LHCN-M2 (cell line): ENCODE results near the gene CPT2. TPM values are rescaled to one million over a fixed set of nuclear protein-coding genes. Genes with fewer than 3 reads are reported as not detected.

ENCODE experiments used
- DNase-seq: peaks from one replicate; pipeline ENCODE4 v3.0.0-alpha.2; 2012; ENCODE audit warnings: low read depth
- total RNA-seq: library from RNA; depleted of rRNA; stranded (reverse); fragments of >200 nt; gene quantifications from 2 replicates; pipeline ENCODE4 v1.2.3, GENCODE V29; 2014

The CPT2 gene
- total RNA-seq, 1 experiment from 2014 or later: 17.5 TPM

DNA sequence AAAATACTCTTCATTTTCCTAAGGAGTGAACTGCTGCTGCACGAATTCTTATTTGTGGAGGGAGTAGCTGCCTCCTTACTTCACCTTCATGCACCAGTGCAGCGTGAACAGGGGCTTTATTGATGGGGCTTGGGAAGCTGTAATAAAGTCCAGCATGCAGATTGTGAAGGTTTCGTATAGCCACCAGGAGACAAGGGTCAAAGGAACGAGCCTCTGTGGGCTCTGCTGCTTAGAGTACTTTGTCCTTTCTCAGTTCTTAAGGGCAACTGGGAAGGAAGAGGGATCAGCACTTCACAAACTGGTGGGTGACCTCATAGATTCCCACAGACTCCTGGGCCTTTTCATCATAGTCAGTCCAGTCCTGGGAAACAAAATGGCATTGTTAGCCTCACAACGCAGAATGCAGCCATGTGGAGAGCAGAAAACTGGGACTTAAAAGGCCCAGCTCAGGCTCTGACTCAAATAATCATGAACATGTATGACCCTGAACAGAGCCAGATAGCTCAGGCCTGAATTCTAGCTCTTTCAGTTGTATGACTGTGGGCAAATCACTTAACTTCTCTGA lies 17.8 kb downstream of the CPT2 start:
- no peak for DNase-seq

DNA sequence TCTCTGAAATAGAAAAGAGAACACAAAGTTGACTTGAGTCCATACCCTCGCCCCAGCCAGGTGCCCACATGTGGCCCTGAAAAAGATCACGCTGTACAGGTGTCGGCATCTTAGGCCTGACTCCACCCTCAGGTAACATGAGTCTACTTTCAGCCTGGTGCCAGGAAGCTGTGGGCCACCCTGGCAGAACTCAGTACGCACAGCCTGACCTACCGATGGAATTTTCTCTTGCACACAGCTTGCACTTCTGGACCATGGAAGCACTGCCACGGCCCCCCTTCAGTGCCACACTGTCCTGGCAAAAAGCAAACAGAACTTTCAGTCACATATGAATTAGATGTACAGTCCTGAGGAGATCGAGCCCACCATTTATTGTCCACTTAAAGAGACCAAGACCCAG lies 21.6 kb downstream of the CPT2 start:
- no peak for DNase-seq

DNA sequence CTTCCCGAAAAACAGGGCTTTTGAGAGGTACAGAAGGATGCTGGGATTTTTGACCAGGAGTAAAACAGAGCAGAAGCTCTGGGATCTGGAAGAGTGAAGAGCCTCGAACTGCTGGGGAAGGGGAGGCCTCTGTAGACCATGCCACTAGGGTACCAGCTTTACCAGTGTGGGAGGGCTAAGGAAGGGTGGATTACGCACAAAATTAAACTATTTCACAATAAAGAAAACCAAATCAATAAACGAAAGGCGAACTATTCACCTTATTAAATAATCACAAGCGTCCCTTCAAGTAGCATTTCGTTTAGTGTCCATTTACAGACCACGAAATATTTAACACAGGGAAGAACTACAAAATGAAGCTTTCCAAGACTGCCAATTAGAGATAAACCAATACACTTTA lies 23.1 kb downstream of the CPT2 start:
- DNase-seq: no peak

DNA sequence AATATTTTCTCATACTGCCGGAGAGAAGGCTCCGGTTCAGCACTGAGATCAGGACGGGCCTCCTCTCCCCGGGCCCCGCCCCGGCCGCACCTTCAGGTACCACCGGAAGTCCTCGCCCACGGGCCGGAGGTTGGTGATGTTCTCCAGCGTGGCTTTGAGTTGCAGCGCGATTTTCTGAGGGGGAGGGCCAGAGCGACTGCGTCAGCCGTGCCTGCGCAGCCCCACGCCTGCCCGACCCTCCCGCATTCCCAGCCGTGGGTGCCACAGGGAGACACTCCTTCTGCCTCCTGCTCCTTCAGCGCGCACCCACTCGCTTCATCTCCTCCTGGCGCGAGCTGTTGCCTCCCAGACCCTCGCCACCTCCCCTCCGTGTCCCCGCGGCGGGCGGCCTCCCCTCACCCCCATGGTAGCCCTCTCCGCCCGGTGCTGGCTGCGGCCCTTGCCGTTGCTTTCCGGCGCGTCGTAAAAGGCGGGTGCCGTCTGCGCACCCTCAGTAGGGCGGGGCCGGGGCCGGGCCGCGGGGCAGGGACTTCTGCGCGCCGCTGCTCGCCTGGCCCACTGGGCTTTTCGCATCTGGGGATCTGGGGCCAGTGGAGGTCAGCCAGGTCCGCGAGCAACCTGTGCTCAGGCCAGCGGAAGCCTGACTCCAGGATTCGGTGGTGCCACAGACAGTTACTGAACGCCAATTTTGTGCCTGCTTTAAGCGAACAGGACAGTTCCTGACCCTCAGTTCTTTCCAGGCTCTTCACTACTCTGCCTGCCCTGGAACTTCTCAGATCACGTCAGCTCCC lies 23.7 kb downstream of the CPT2 start, which contains the start of gene CZIB:
TSS of gene CZIB (minus strand) at position 464 of the 791 bp plus-strand sequence. CDS start at position 405, 59 bp downstream.
- DNase-seq: peak; percentile 83

DNA sequence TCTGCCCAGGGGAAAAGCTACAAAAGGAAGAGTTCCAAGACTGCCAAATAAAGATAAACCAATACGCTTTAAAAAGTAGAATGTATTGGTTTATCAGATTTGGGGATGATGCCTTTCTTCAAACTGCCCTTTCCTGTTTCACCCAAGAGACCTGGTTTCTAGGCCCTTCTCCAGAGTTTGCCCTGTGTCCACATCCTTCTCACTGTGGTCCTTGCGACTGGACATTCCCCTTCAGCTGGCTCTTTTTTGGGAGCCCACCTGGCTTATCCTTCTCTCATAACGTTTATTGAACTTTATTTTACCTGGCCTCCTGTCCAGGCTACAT lies 24.3 kb downstream of the CPT2 start:
- no peak for DNase-seq

DNA sequence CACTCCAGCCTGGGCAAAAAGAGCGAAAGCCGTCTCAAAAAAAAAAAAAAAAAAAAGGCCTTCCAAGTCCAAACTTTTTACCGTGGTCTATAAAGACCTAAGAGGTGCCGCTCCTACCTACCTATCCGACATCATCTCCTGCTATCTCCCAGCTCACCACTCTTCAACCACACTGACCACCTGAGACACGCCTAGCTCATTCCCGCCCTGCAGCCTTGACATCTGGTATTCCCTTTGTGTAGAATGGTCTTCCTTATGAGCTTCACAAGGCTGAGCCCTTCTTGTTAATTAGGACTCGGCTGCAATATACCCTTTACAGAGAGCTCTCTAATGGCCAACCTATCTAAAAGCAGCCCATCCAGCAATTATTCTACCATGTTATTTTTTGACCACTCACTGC lies 41.0 kb downstream of the CPT2 start:
- no peak for DNase-seq

DNA sequence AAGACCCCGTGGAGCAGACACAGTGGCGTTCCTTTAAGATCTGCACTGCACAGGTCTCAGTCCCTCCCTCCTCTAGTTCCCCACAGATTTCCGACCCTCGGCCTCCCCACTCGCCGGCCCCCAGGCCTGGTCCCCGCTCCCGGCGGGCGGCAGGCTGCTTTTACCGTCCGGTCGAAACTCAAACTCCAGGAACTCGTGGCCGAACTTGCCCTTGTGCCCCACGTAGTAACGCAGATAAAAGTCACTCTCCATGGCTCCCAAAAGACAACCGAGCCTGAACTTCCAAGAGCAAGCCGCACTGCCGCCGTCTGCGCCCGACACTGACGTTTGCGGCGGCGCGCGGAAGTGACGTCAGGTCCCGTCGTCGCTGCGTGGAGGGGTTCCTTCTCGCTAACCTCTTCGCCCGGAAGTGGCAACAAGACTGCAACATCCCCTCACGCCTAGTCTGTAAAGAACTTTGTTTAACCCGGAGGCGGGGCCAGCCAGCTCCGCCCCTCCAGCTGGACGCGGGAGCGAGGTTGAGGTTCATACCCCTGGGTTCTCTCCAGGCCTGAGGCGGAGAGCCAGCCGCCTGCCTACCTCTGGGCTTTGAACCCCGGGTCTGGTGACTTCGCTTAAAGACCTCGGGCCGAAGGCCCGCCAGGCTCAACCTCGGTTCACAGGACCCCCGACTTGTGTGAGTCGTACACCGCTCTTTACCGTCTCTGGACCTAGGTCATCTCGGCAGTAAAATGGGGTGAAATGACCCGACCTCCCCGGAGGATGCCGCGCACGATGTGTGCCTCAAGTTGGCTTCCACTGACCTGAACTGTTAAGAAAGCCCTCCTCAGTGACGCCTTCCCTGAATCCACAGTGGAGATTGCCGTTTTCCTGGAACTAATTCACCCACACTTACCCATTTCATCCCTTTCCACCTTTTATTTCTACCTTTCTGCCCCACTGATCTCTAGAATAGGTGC lies 41.9 kb downstream of the CPT2 start, which contains the start of gene MAGOH:
TSS of gene MAGOH (minus strand) at position 322 of the 959 bp plus-strand sequence. CDS start at position 252, 70 bp downstream.
- peak; percentile 92 for DNase-seq

DNA sequence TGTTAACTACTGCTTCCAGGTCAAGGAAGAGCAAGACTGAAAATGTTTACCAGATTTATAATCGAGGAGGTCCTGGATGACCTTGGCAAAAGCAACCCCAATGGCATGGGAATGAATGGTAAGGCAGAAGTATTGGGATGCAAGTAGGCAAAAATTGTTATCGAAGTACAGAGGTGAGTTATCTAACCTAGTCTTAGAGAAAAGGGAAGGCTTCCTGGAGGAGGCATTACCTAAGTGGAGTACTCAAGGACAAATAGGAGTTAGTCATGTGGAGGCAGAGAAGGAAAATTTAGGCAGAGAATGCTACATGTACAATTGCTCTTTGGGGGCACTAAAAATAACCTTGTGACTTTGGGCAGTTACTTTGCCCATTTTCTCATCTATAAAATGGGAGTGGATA lies 45.2 kb downstream of the CPT2 start:
- no peak for DNase-seq

DNA sequence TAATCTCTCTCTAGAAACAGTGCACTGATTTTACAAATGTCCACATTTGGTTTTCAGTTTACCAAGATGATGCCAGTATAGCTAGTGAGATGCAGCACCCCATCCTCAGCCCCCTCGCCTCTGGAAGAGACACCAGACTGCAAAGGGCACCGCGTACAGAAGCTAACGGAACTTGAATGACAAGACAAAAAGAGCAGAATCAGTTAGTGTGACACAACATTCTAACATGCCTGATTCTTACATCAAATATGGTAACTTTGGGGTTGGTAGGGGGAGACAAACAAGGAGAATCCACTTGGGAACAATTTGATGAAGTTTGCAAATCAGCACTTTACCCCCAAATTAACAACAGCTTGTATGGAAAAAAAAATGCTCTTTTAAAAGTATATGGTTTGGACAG lies 45.8 kb downstream of the CPT2 start:
- no peak for DNase-seq

DNA sequence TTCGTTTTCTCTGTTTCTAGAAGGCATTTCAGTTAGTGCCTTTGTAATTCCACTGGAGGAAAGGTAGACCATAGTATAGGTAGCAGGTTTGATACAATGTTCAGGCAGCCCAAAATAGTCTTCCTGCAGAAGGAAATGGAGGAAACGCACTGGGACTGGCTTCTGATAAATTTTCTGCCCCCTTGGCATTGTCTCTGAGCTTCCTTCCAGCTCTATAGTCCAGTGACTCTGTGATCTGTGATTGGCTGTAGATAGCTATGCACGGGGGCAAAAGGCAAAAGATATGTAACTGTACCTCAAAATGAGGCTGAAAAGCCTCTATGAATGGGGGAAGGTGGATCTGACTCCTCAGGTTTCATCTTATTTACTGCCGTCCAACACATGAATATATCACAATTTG lies 47.5 kb downstream of the CPT2 start:
- DNase-seq: no peak

DNA sequence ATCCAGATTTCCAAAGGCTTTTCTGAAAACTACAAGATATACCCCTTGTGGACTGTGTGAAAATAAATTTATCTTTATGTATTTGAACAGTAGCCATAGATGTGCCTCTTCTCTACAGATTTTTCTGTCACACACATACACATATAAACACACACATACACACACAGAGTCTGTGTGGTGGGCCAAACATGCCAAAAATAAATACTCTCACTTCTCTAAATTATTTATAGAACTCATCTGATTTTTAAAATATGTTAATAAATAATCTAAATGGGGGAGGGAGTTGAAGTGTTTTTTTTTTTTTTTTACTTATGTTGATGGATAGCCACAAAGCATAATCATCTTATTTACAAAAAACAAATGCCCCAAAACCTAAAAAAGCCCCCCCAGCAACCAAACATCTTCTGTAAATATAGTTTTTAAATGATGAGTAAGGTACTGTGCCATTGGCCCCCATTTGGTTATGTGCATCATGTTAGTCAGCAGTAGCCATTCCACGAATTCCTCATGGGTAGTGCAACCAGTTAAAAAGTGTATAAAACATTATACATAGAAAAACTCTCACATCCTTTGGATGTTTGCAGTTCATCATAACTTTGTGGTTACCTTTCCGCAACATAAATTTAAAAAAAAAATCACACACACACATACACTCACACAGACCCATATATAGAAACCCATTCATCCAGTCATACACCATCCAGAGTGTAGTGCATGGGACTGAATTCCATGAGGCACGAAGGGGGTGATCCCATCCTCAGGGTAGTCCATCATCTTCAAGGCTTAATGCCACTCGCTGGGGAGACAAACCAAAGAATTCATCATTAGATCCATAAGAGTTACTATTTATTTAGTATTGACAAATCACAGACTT lies 49.9 kb downstream of the CPT2 start:
- DNase-seq: no peak

DNA sequence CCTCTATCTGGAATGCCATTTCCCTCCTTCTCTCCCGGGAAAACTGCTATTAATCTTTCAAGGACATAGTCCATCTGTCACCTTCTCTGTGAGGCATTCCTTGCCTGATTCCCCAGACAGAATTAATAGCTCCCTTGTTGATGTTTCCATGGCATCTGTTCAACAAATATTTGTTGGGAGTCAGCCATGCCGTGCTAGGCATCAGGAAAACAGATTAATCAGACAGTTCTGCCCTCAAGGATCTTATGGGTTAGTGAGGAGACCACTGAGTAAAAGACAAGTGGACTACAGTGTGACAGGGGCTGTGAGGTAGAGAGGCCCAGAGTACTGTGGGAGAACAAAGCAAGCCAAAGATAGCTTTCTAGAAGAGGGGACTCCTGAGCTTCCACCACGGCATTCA lies 53.1 kb downstream of the CPT2 start:
- DNase-seq: no peak

DNA sequence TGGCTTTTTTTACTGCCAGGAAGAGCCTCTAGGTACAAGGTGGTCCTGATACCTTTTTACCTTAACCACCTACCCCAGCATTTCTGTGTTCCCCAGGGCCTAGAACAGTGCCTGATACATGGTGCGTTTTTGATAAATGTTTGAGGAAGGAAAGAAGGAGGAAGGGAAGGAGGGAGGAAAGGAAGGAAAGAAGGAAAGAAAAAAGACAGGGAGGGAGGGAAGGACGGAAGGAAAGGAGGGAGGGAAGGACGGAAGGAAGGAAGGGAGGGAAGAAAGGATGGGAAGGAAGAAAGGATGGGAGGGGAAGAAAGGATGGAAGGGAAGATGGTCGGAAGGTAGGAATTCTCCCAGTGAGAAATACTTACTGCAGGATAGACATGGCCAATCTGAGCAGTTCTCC lies 53.7 kb downstream of the CPT2 start:
- no peak for DNase-seq

DNA sequence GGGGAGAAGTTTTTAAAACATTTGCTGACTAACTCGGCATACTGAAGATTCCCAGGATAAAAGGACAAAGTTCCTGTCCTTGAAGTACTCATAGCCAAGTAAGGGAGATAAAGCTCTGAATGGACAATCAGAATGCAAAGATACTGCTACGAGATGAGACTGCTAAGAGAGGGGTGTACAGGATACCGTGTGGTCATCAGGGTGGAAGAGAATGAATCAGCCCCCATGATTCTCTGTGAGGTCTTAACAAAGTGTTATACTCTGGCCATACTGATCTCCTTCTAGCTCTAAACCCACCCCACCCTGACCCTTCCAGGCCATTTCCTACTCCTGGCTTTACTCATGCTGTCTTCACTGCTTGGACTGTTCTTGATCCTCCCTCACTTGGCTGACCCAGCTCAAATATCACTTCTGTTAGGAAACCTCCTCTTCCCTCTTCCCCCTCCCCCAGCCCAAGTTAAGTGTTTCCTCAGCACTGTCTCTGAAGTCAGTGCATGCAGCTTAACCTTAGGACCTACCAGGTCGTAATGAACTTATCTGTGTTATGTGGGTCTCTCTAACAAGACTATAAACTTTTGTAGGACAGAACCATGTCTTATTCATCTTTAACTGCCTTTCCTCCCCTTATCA lies 57.5 kb downstream of the CPT2 start:
- no peak for DNase-seq

DNA sequence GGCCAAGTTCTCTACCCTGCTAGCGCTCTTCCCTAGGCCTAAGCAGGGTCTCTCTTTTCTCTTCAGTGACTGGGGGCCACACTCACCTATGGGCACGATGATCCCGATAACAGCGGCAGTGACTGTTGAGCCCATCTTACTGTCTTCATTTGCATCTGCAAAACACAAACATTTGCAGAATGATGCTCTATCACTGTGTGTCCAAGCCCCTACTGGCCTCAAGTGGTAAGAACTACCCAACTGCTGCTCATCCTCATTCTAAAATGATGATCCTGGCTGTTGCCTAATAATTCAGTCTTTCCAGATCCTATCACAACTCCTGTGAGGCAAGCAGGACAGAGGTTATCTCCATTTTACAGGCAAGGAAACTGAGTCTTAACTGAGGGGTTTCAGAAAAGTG lies 58.4 kb downstream of the CPT2 start:
- DNase-seq: no peak

DNA sequence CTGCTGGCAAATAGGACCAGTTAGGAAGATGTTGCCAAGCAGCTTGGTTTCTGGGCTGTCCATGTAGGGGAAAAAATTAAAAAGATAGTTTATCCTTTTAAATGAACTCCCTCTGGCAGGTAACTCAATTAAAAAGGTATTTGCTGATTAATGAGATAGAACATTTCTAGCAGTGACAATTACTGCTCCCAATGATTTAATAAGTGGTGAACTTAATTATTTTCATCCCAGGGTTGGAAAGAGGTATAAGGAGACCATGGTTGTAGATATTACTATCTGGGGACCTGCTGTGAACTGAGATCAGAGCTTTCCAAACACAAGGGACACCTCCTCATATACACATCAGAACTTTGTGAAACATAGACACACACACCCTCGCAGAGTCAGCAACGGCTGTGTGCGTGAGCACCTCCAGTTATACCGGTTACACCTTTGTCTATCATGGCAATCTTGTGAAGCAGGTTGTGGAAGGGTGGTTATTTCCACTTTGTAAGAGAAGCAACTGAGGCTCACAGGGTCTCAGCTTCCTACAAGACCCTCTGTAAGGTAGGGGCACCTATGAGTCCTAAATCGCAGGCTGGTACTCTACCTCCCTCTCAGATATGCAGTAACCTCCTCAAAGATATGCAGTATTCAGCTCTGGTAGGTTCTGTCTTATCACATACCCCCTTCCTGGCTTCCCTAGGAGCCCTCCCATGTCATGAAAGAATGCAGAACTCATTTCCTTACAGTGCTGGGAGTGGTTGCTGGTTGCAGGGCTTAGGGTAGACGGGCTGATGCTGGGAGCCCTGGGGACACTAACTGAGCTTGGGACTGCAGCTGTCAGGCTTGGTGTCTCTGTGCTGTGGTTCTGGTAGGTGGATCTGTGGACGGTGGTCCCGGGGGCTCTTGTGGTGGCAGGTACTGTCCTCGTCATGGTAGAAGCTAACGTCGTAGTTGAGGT lies 60.2 kb downstream of the CPT2 start:
- no peak for DNase-seq

DNA sequence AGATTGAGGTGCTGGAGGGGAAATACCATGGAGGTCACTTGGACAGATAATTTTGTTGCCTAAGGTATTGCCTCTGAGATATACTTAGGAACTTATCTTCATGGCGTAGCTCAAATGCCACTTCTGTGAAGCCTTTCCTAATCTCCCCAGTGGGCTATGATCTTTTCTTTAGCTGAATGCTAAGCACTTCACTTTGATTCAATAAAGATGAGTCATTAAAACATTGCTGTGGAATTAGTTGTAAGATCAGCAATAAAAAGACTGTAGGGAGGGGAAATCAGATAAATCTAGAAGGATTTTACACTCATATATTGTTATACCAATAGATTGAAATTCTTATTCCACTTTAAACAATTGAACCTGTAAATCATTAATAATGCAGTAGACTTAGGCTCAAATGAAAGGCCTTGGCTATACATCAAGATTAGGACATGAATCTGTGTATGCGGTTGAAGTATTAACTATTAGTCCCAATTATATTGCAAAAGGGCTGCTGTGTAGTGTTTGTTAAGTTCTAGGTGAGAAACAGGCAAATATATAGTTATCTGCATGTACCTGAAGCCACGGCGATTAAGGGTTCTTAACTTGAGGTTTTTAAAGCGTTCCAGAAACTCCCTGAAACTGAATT lies 60.9 kb downstream of the CPT2 start:
- no peak for DNase-seq

DNA sequence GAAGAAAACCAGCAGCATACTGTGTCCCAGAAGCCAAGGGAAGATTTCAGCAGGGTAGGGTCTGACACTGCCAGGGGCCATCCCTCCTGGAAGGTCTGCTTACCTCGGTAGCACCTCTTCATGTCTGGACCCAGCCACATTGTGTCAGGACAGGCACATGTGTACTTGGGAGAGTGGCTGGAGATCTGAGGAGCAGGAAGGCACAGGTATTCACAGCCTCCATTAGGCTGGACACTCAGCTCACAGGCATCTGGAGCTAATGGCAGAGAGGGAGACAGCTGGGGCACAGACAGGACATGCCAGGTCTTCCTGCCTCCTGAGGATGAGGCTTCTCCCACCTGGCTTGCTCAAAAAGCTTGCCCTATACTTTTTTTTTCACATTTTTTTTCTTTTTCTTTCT lies 61.6 kb downstream of the CPT2 start:
- DNase-seq: no peak

DNA sequence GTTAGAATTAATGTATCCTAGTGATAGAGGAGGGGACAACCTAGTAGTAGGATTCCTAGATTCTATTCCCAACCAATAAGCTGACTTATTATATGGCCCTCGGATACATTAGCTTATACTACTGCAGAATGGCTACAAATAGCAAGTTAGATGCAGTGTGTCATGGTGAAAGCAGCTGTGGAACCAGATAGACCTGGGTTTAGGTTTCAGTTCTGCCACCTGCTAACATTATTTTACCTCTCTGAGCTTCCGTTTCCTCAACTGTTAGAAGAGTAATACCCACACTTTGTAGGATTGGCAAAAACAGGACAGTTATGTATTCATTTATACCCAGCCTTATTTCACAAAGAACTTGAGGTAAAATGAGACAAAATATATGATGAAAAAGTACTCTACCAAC lies 63.3 kb downstream of the CPT2 start:
- no peak for DNase-seq
